ENCODE results near the gene ANKK1. TPM values are rescaled to one million over a fixed set of nuclear protein-coding genes. Genes with fewer than 3 reads are reported as not detected.

Gene ANKK1
- total and polyA plus RNA-seq, 2 of the 8 experiments (the other 6 are each of a cell fraction or from before 2014, with no cell fraction given): 0.11 TPM; not detected in 1

DNA sequence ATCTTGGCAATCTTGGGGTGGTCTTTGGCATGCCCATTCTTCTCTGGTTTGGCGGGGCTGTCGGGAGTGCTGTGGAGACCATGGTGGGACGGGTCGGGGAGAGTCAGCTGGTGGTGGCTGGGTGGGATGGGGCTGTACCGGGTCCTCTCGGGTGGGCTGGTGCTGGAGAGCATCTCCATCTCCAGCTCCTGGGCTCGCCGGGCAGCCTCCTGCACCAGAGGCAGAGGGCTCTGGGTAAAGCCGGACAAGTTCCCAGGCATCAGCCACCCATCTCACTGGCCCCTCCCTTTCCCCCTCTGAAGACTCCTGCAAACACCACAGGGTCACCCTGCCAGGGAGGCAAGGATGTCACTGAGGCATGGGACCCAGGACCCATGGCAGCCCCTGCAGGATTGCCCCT is 25.1 kb downstream of the ANKK1 start:
- no peaks in the 10 kb centered on the region for H4K20me1 ChIP-seq (replicated peaks in 1 of 2; ENCODE audit: control insufficient read depth in 1 of 2, insufficient read depth in 2 of 2, low read length in 2 of 2)
- CTCF ChIA-PET (ENCODE audit: partially characterized antibody): no interaction called here
- H2BK12ac ChIP-seq (ENCODE audit: low read depth, low read length): no peak overlapping the region
- H3K79me2 ChIP-seq (ENCODE audit: control insufficient read depth in 1 of 2, insufficient read depth in 2 of 2, low read length in 2 of 2): no peaks in the 10 kb centered on the region
- no peaks in the 10 kb centered on the region for H3K27me3 ChIP-seq (replicated peaks in 1 of 4; ENCODE audit: control insufficient read depth in 3 of 4, extremely low read depth in 1 of 4, insufficient read depth in 3 of 4, low read length in 3 of 4)
- H3K14ac ChIP-seq (ENCODE audit: insufficient read length): no peak overlapping the region
- H4K8ac ChIP-seq (ENCODE audit: extremely low read depth, insufficient read depth, low read length): no peak overlapping the region
- H2AK5ac ChIP-seq (ENCODE audit: low read depth, low read length): no peak overlapping the region
- H2AFZ ChIP-seq (ENCODE audit: low read length): no peak overlapping the region
- no peak overlapping the region for H3K56ac ChIP-seq (replicated peaks; ENCODE audit: insufficient read length, low read depth, low read length)
- H3K4me3 ChIP-seq (ENCODE audit: extremely low read depth in 1 of 4, insufficient read depth in 2 of 4, low read depth in 3 of 4, low read length in 4 of 4): no peak overlapping the region
- no peak overlapping the region for H4K5ac ChIP-seq (ENCODE audit: insufficient read length, low read depth, low read length)
- no peak overlapping the region for H3K23ac ChIP-seq (ENCODE audit: insufficient read length)
- H2BK20ac ChIP-seq (ENCODE audit: low read length): no peak overlapping the region
- H3K9me3 ChIP-seq (ENCODE audit: insufficient read depth in 2 of 2, low read depth in 1 of 2, low read length in 1 of 2): no peaks in the 10 kb centered on the region
- H2BK120ac ChIP-seq (replicated peaks; ENCODE audit: low read depth, low read length): no peak overlapping the region
- no peaks in the 10 kb centered on the region for H3K4me1 ChIP-seq (replicated peaks in 1 of 4; ENCODE audit: control insufficient read depth in 3 of 4, insufficient read depth in 4 of 4, low read length in 3 of 4)
- H3K4ac ChIP-seq (replicated peaks; ENCODE audit: insufficient read length, low read depth, low read length): no peak overlapping the region
- FAIRE-seq (no peak), DNase-seq (ENCODE audit: low read depth in 1 of 2, low spot score in 2 of 2) (no peak)
- H3K23me2 ChIP-seq (ENCODE audit: low read depth, low read length): no peaks in the 10 kb centered on the region; the same call in 1 of the 2 replicates
- POLR2A ChIA-PET (ENCODE audit: partially characterized antibody): no interaction called here
- no peak overlapping the region for H2BK15ac ChIP-seq (ENCODE audit: low read length)
- H3K36me3 ChIP-seq (ENCODE audit: control insufficient read depth in 2 of 4, insufficient read depth in 4 of 4, low read length in 3 of 4): no peaks in the 10 kb centered on the region
- H3K27ac ChIP-seq (ENCODE audit: low read depth, low read length): no peak overlapping the region
- H3K4me2 ChIP-seq (ENCODE audit: insufficient read depth in 1 of 2, low read depth in 2 of 2, low read length in 2 of 2): no peak overlapping the region
- H4K91ac ChIP-seq (replicated peaks; ENCODE audit: insufficient read length, low read length): no peak overlapping the region
- no peak overlapping the region for H2BK5ac ChIP-seq (ENCODE audit: low read depth, low read length)
- no peak overlapping the region for H3K18ac ChIP-seq (ENCODE audit: extremely low read depth, low read length)
- H3K79me1 ChIP-seq (ENCODE audit: low read depth, low read length): no peaks in the 10 kb centered on the region
- WGBS, 2 experiments (ENCODE audit: extremely low coverage in 1 of 2, insufficient coverage in 1 of 2, insufficient read length in 1 of 2, insufficient replicate concordance in 2 of 2, low coverage in 1 of 2, low lambda C conversion rate in 2 of 2, missing lambda C conversion rate in 1 of 2): 91% methylated on average over 9 of the region's 9 CpGs; no CpG with 5 or more reads in 1 of the 2 experiments
- H3K9ac ChIP-seq (replicated peaks in 1 of 4; ENCODE audit: extremely low read depth in 1 of 4, low read depth in 3 of 4, low read length in 3 of 4): no peak overlapping the region
- TF ChIP-seq, protein P1, sequence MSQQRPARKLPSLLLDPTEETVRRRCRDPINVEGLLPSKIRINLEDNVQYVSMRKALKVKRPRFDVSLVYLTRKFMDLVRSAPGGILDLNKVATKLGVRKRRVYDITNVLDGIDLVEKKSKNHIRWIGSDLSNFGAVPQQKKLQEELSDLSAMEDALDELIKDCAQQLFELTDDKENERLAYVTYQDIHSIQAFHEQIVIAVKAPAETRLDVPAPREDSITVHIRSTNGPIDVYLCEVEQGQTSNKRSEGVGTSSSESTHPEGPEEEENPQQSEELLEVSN (IDR thresholded peaks at IDR 0.05): no peak
- no peak for TF ChIP-seq TCF12 (IDR thresholded peaks at IDR 0.05; ENCODE audit: low read depth, low read length)
